GM12864 (cell line): Measurements from ENCODE around the gene PAPOLA.
"Not testable (repeated sequence)": the region's sequence is repeated elsewhere in the genome, so short reads cannot be mapped to it uniquely, and the experiment has no call there.

Experiments used
- DNase-seq: peaks from one replicate; pipeline ENCODE4 v3.0.0-alpha.2; 2011; ENCODE audit warnings: low read depth
- H3K4me3 ChIP-seq: 2 replicates; pipeline ENCODE4 v1.5.1; 2011; ENCODE audit warnings: mild to moderate bottlenecking, low read depth, low read length, control low read depth
- TF ChIP-seq, protein P1 (sequence below): IDR thresholded peaks from 2 replicates; pipeline ENCODE4 v1.5.1; 2011; ENCODE audit warnings: low read depth, mild to moderate bottlenecking, moderate library complexity, low read length, control low read depth, inconsistent platforms; ENCODE audit errors: missing control alignments

PAPOLA gene

GRCh38 chr14:96466918-96467317 lies 35.3 kb upstream of the PAPOLA start:
- TF ChIP-seq, protein P1, sequence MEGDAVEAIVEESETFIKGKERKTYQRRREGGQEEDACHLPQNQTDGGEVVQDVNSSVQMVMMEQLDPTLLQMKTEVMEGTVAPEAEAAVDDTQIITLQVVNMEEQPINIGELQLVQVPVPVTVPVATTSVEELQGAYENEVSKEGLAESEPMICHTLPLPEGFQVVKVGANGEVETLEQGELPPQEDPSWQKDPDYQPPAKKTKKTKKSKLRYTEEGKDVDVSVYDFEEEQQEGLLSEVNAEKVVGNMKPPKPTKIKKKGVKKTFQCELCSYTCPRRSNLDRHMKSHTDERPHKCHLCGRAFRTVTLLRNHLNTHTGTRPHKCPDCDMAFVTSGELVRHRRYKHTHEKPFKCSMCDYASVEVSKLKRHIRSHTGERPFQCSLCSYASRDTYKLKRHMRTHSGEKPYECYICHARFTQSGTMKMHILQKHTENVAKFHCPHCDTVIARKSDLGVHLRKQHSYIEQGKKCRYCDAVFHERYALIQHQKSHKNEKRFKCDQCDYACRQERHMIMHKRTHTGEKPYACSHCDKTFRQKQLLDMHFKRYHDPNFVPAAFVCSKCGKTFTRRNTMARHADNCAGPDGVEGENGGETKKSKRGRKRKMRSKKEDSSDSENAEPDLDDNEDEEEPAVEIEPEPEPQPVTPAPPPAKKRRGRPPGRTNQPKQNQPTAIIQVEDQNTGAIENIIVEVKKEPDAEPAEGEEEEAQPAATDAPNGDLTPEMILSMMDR = no peak
- no peak overlapping the region for H3K4me3 ChIP-seq
- DNase-seq = no peak

GRCh38 chr14:96470331-96470730 lies 31.9 kb upstream of the PAPOLA start:
- no peak for DNase-seq
- no peak overlapping the region for H3K4me3 ChIP-seq
- TF ChIP-seq, protein P1 = no peak

GRCh38 chr14:96470967-96471366 lies 31.2 kb upstream of the PAPOLA start:
- not testable (repeated sequence) for H3K4me3 ChIP-seq, DNase-seq

DNA sequence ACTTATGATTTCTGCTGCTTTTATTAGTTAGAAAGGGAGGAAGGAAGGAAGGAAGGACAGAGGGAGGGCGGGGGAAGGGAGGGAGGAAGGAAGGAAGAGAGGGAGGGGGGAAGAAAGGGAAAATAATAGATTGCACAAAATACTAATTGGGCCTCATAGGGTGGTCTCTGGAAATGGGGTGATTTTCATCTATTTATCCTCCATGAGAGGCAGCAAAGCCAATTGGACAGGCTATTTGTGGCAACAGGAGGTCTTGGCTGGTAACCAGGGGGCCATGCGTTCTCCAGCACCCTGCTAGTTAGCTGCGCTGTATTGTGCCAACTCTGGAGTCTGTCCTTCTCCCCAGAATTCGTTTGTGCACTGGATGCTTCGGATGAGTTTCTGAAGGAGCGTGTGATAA lies 24.1 kb upstream of the PAPOLA start:
- H3K4me3 ChIP-seq = no peak overlapping the region
- no peak for DNase-seq
- TF ChIP-seq, protein P1 = no peak

GRCh38 chr14:96479435-96480146 lies 22.6 kb upstream of the PAPOLA start:
- H3K4me3 ChIP-seq = no peak overlapping the region
- no peak for DNase-seq
- TF ChIP-seq, protein P1 = no peak

- H3K4me3 ChIP-seq = no peak overlapping the region
- no peak for DNase-seq
- TF ChIP-seq, protein P1 = no peak
Observed at GRCh38 chr14:96481731-96482314, 20.4 kb upstream of the PAPOLA start.

DNA sequence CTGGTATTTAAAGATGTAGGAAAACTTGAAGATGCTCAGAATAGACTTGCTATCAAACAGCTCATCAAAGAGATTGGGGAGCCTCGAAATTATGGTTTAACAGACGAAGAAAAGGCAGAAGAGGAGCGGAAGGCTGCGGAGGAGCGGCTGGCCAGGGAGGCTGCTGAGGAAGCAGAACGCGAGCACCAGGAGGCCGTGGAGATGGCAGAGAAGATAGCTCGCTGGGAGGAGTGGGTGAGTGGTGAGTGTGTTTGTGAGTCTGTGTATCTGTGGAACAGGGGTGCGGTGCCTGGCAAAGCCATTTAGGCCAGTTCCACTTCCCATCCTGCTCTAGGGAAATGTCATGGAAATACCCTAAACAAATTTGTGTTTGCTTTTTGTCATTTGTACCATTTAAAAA lies 19.2 kb upstream of the PAPOLA start:
- H3K4me3 ChIP-seq = no peak overlapping the region
- no peak for DNase-seq
- TF ChIP-seq, protein P1 = no peak
